SU-DHL-6 (cell line): ENCODE data around the gene TIMM44.

Source experiments
- H2AFZ ChIP-seq: fragments of 200-600 bp; sonication (generic); 2 replicates; pipeline ENCODE4 v1.6.1; 2014; ENCODE audit warnings: low read depth, mild to moderate bottlenecking, moderate library complexity, mixed read lengths, antibody characterized with exemption, low read length; ENCODE audit not compliant: severe bottlenecking
- H3F3A ChIP-seq: fragments of 200-600 bp; shearing (Covaris generic); 2 replicates; pipeline ENCODE4 v1.6.0; 2016; ENCODE audit warnings: antibody characterized with exemption, mild to moderate bottlenecking; ENCODE audit not compliant: insufficient read depth
- H3K27ac ChIP-seq: fragments of 200-600 bp; sonication (generic); 2 replicates; pipeline ENCODE4 v1.5.1; 2016; ENCODE audit warnings: low read depth, mild to moderate bottlenecking, low read length, moderate library complexity, mixed read lengths
- H3K27me3 ChIP-seq: fragments of 200-600 bp; sonication (generic), shearing (Covaris generic); 2 replicates; pipeline ENCODE4 v1.6.0; 2014; ENCODE audit warnings: mild to moderate bottlenecking, low read length
- H3K36me3 ChIP-seq: fragments of 200-600 bp; sonication (generic); 2 replicates; pipeline ENCODE4 v1.6.1; 2014; ENCODE audit warnings: mild to moderate bottlenecking, low read length, mixed read lengths
- H3K4me2 ChIP-seq: fragments of 300-600, 200-600 bp; shearing (Covaris generic), sonication (generic); 2 replicates; pipeline ENCODE4 v1.6.0; 2014; ENCODE audit warnings: low read length, low read depth, mild to moderate bottlenecking; ENCODE audit not compliant: poor library complexity, severe bottlenecking
- H3K4me3 ChIP-seq: fragments of 200-600 bp; sonication (generic); 2 replicates; pipeline ENCODE4 v1.5.1; 2014; ENCODE audit warnings: antibody characterized with exemption, low read length, mild to moderate bottlenecking, mixed read lengths; ENCODE audit not compliant: insufficient read depth, poor library complexity, severe bottlenecking
- H3K79me2 ChIP-seq: fragments of 200-600 bp; sonication (generic); 2 replicates; pipeline ENCODE4 v1.6.1; 2014; ENCODE audit warnings: mild to moderate bottlenecking, low read length, moderate library complexity; ENCODE audit not compliant: insufficient read depth
- H3K9ac ChIP-seq: fragments of 200-600 bp; sonication (generic); 2 replicates; pipeline ENCODE4 v1.7.0; 2014; ENCODE audit warnings: mild to moderate bottlenecking, low read length
- H3K9me2 ChIP-seq: fragments of 200-600 bp; sonication (generic); replicated peaks from 2 replicates; pipeline ENCODE4 v1.6.1; 2014; ENCODE audit warnings: low read length; ENCODE audit not compliant: insufficient read depth
- H3K9me3 ChIP-seq: fragments of 200-600 bp; sonication (generic); 2 replicates; pipeline ENCODE4 v1.6.1; 2014; ENCODE audit warnings: low read length, mixed read lengths; ENCODE audit not compliant: insufficient read depth
- H4K20me1 ChIP-seq: fragments of 200-600 bp; sonication (generic); 2 replicates; pipeline ENCODE4 v1.6.1; 2014; ENCODE audit warnings: low read depth, mild to moderate bottlenecking, antibody characterized with exemption, low read length, moderate library complexity, mixed read lengths
- CTCF ChIP-seq: fragments of 200-600 bp; sonication (generic); IDR thresholded peaks from one replicate; pipeline ENCODE4 v1.5.1; 2017; ENCODE audit warnings: antibody characterized with exemption, mild to moderate bottlenecking, low read length, moderate library complexity; ENCODE audit not compliant: insufficient read depth, poor library complexity, severe bottlenecking
- EZH2phosphoT487 ChIP-seq: fragments of 200-600 bp; sonication (generic), shearing (Covaris generic); conservative IDR thresholded peaks from 2 replicates; pipeline ENCODE4 v1.6.1; 2018; ENCODE audit warnings: mild to moderate bottlenecking, antibody characterized with exemption, low read length, moderate library complexity, mixed read lengths

Gene TIMM44

GRCh38 chr19:7879836-7880235, 63.6 kb downstream of the TIMM44 start:
- Histone ChIP-seq H3K9me2 (no peaks in the 10 kb centered on the region), H3K79me2 (no peaks in the 10 kb centered on the region), H3K27me3 (no peaks in the 10 kb centered on the region), H4K20me1 (no peaks in the 10 kb centered on the region), H2AFZ (no peak overlapping the region), H3K9me3 (no peaks in the 10 kb centered on the region), H3K4me2 (no peak overlapping the region), H3K36me3 (no peaks in the 10 kb centered on the region), H3F3A (no peaks in the 10 kb centered on the region), H3K9ac (no peak overlapping the region), H3K4me3 (no peak overlapping the region), H3K27ac (no peak overlapping the region)
- TF ChIP-seq CTCF (no peak), EZH2phosphoT487 (no peak)

GRCh38 chr19:7879111-7879807, 64.2 kb downstream of the TIMM44 start:
- TF ChIP-seq CTCF (no peak), EZH2phosphoT487 (no peak)
- Histone ChIP-seq H3K9me3 (no peaks in the 10 kb centered on the region), H3K27me3 (no peaks in the 10 kb centered on the region), H3K9me2 (no peaks in the 10 kb centered on the region), H4K20me1 (no peaks in the 10 kb centered on the region), H3K27ac (no peak overlapping the region), H3K36me3 (no peaks in the 10 kb centered on the region), H3K9ac (no peak overlapping the region), H3K4me2 (no peak overlapping the region), H3K4me3 (no peak overlapping the region), H3F3A (no peaks in the 10 kb centered on the region), H2AFZ (no peak overlapping the region), H3K79me2 (no peaks in the 10 kb centered on the region)

DNA sequence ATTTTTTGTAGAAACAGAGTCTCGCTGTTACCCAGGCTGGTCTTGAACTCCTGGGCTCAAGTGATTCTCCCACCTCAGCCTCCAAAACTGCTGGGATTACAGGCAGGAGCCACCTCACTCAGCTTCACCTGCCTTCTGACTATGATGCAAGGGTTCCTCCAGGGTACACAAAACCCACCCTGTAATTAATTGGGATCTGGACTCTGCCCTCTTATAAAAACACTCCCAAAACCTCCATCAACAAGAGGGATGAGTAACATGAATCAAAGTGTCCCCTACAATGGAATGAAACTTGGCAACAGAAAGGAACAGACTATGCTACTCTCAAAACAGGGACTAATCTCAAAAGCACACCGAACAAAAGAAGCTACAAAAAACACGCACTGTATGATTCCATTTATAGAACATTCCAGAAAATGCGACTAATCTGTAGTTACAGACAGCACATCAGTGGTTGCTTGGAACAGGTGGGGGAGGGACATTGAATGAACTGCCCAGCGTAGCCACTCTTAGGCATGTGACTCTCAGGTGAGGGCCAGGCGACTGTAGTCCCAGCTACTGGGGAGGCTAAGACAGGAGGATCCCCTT, 66.1 kb downstream of the TIMM44 start:
- H3K9me2 ChIP-seq, result no peaks in the 10 kb centered on the region
- no peak overlapping the region for H3K4me3 ChIP-seq
- H3F3A ChIP-seq, result no peaks in the 10 kb centered on the region
- H4K20me1 ChIP-seq, result no peaks in the 10 kb centered on the region
- H3K9me3 ChIP-seq, result no peaks in the 10 kb centered on the region
- no peak overlapping the region for H2AFZ ChIP-seq
- H3K36me3 ChIP-seq, result no peaks in the 10 kb centered on the region
- H3K79me2 ChIP-seq, result no peaks in the 10 kb centered on the region
- H3K9ac ChIP-seq, result no peak overlapping the region
- no peak overlapping the region for H3K4me2 ChIP-seq
- H3K27me3 ChIP-seq, result no peaks in the 10 kb centered on the region
- H3K27ac ChIP-seq, result no peak overlapping the region
- no peak for TF ChIP-seq CTCF
- TF ChIP-seq EZH2phosphoT487, result no peak
